OCI-LY7 (cell line): Measurements from ENCODE around the gene PGPEP1. TPM values are rescaled to one million over a fixed set of nuclear protein-coding genes. Genes with fewer than 3 reads are reported as not detected.

ENCODE experiments used
- BruUV-seq: library from RNA; stranded (reverse); fragments of 400-500 nt; replicated peaks from 2 replicates; lab custom pipeline; 2021; lab: Mats Ljungman, UMichigan
- CTCF ChIA-PET: fragments of 300-600 bp; sonication (Branson Sonifier 250); formaldehyde crosslinking; loops from one replicate; lab custom pipeline; 2022; ENCODE audit warnings: antibody characterized with exemption; ENCODE audit not compliant: unreplicated experiment; lab: Charles Lee
- POLR2A ChIA-PET: fragments of 300-600 bp; sonication (Branson Sonifier 250); formaldehyde crosslinking; loops from one replicate; lab custom pipeline; 2022; ENCODE audit warnings: antibody characterized with exemption; lab: Charles Lee
- DNase-seq: peaks from one replicate; pipeline ENCODE4 v3.0.0-alpha.2; 2015; ENCODE audit warnings: low spot score
- H2AFZ ChIP-seq: fragments of 200-600 bp; sonication (generic), shearing (Covaris generic); 2 replicates; pipeline ENCODE4 v1.6.1; 2014; ENCODE audit warnings: mild to moderate bottlenecking, antibody characterized with exemption, low read length, moderate library complexity
- H3K27ac ChIP-seq: fragments of 200-600 bp; sonication (generic); 2 replicates; pipeline ENCODE4 v1.5.1; 2014; ENCODE audit warnings: mixed run types, low read depth, mild to moderate bottlenecking, moderate library complexity, low read length, inconsistent platforms; ENCODE audit not compliant: poor library complexity, severe bottlenecking
- H3K36me3 ChIP-seq: fragments of 200-600 bp; sonication (generic); 2 replicates; pipeline ENCODE4 v1.6.1; 2014; ENCODE audit warnings: mild to moderate bottlenecking, antibody characterized with exemption, low read length, moderate library complexity, mixed read lengths; ENCODE audit not compliant: insufficient read depth
- H3K4me1 ChIP-seq: fragments of 200-600 bp; sonication (generic); 2 replicates; pipeline ENCODE4 v1.5.1; 2014; ENCODE audit warnings: mild to moderate bottlenecking, low read length; ENCODE audit not compliant: insufficient read depth, poor library complexity, severe bottlenecking
- H3K4me2 ChIP-seq: fragments of 200-600 bp; sonication (generic); 2 replicates; pipeline ENCODE4 v1.6.1; 2014; ENCODE audit warnings: mild to moderate bottlenecking, low read length
- H3K4me3 ChIP-seq: fragments of 200-600 bp; sonication (generic); 2 replicates; pipeline ENCODE4 v1.5.1; 2014; ENCODE audit warnings: mild to moderate bottlenecking, low read depth, low read length; ENCODE audit not compliant: poor library complexity, severe bottlenecking
- H3K79me2 ChIP-seq: fragments of 200-600 bp; sonication (generic); 2 replicates; pipeline ENCODE4 v1.6.1; 2016; ENCODE audit warnings: low read depth, mild to moderate bottlenecking, low read length, moderate library complexity, mixed read lengths; ENCODE audit not compliant: insufficient read depth
- H3K9me2 ChIP-seq: fragments of 200-600 bp; sonication (generic); 2 replicates; pipeline ENCODE4 v1.6.1; 2016; ENCODE audit warnings: mild to moderate bottlenecking, low read length, mixed read lengths; ENCODE audit not compliant: insufficient read depth
- H3K9me3 ChIP-seq: fragments of 200-600 bp; sonication (generic); 2 replicates; pipeline ENCODE4 v1.6.1; 2014; ENCODE audit warnings: mild to moderate bottlenecking, mixed run types, low read length, mixed read lengths
- H4K20me1 ChIP-seq: fragments of 200-600 bp; sonication (generic); 2 replicates; pipeline ENCODE4 v1.6.1; 2014; ENCODE audit warnings: mild to moderate bottlenecking, antibody characterized with exemption, low read length, moderate library complexity, mixed read lengths; ENCODE audit not compliant: insufficient read depth
- EZH2phosphoT487 ChIP-seq: fragments of 200-600 bp; sonication (generic); IDR thresholded peaks from 2 replicates; pipeline ENCODE4 v1.6.1; 2018; ENCODE audit warnings: low read depth, borderline replicate concordance, mild to moderate bottlenecking, mixed run types, antibody characterized with exemption, low read length, moderate library complexity, mixed read lengths
- intact Hi-C: fragments of 100-400 bp; cut with micrococcal nuclease; formaldehyde crosslinking; loops from one replicate; pipeline ENCODE4 v1.10.0; 2022; ENCODE audit not compliant: unreplicated experiment
- total RNA-seq, 2 experiments: library from RNA; depleted of rRNA in 1 of 2; stranded (reverse); fragments of >200 nt in 1 of 2; shearing (Covaris generic) in 1 of 2; gene quantifications; 2 replicates each; pipeline ENCODE4 v1.2.3, GENCODE V29; 2014 to 2022
- TF ChIP-seq, protein P1 (sequence below): fragments of 200-600 bp; sonication (generic); conservative IDR thresholded peaks from 2 replicates; pipeline ENCODE4 v1.5.1; 2014; ENCODE audit warnings: mild to moderate bottlenecking, antibody characterized with exemption, low read length, moderate library complexity, mixed read lengths

Gene PGPEP1
- total RNA-seq, 2 experiments from 2014 or later = 15.2 to 44.1 TPM

DNA sequence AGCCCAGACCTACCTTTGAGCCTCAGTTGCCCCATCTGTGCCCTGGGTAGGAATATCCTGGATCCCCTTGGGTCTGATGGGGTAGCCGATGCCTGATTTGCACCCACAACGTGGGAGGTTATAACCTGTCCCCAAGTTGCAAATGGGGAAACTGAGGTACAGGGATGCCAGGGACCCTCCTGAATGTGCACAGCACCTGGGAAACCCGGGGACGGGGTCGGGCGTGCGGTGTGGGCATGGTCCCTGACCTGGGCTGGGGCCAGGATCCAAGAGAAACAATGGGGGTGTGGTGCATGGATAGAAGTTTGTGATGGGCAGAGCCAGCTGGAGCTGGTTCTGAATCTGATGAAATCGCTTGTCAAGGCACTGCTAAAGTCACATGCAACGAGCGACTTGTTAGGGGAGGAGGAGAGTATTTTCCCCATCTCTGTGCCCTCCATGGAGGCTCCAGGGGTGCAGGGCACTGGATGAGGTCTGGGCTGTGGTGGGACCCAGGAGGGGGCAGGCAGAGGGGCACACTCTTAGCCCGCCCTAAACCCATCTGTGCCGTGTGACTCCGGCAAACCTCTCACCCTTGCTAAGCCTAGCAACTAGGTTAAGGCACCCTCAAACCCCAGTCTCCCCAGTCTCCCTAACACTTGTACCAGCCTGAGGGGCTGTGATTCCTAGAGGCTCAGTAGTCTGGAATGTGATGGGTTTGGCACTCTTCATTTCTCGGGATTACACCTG lies 46.3 kb downstream of the PGPEP1 start:
- intact Hi-C loops = no loop called here
- no peaks in the 10 kb centered on the region for H3K9me3 ChIP-seq
- no peaks in the 10 kb centered on the region for H3K36me3 ChIP-seq
- H3K4me3 ChIP-seq = no peak overlapping the region
- no peak overlapping the region for H3K4me2 ChIP-seq
- ChIA-PET CTCF (no interaction called here), POLR2A (no interaction called here)
- H3K79me2 ChIP-seq = no peaks in the 10 kb centered on the region
- no peak overlapping the region for H3K27ac ChIP-seq
- no TSS peak for BruUV-seq
- H3K4me1 ChIP-seq = peaks cover 9% of the 10 kb centered on the region
- DNase-seq = no peak
- H3K9me2 ChIP-seq = no peaks in the 10 kb centered on the region
- TF ChIP-seq, protein P1, sequence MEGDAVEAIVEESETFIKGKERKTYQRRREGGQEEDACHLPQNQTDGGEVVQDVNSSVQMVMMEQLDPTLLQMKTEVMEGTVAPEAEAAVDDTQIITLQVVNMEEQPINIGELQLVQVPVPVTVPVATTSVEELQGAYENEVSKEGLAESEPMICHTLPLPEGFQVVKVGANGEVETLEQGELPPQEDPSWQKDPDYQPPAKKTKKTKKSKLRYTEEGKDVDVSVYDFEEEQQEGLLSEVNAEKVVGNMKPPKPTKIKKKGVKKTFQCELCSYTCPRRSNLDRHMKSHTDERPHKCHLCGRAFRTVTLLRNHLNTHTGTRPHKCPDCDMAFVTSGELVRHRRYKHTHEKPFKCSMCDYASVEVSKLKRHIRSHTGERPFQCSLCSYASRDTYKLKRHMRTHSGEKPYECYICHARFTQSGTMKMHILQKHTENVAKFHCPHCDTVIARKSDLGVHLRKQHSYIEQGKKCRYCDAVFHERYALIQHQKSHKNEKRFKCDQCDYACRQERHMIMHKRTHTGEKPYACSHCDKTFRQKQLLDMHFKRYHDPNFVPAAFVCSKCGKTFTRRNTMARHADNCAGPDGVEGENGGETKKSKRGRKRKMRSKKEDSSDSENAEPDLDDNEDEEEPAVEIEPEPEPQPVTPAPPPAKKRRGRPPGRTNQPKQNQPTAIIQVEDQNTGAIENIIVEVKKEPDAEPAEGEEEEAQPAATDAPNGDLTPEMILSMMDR = no peak
- H2AFZ ChIP-seq = no peak overlapping the region
- no peaks in the 10 kb centered on the region for H4K20me1 ChIP-seq

- no peak for TF ChIP-seq EZH2phosphoT487
- TF ChIP-seq, protein P1 = peak; percentile 91
- no TSS peak for BruUV-seq
- peak; percentile 87 for DNase-seq
- intact Hi-C loops = loop anchor here (1.0 kb wide), 1 partner anchor 22 kb away; no protein-coding TSS in a partner anchor
- Histone ChIP-seq H3K9me3 (no peaks in the 10 kb centered on the region), H3K36me3 (no peaks in the 10 kb centered on the region), H3K4me1 (peaks cover 14% of the 10 kb centered on the region), H3K27ac (no peak overlapping the region), H2AFZ (peak overlapping the region; percentile 45; the same call in 1 of the 2 replicates), H3K4me3 (peak overlapping the region; percentile 53), H3K9me2 (no peaks in the 10 kb centered on the region), H3K79me2 (no peaks in the 10 kb centered on the region), H3K4me2 (peak overlapping the region; percentile 75), H4K20me1 (no peaks in the 10 kb centered on the region)
- POLR2A ChIA-PET = interaction anchor here (0.7 to 0.8 kb wide), 3 partner anchors 8 to 46 kb away, joined by 3 to 9 read pairs (median 3); no protein-coding TSS in a partner anchor
- CTCF ChIA-PET = interaction anchor here (0.6 to 1.5 kb wide), 9 partner anchors 9 to 296 kb away, joined by 3 to 8 read pairs (median 4); no protein-coding TSS in a partner anchor
Observed at GRCh38 chr19:18388100-18388959, 47.9 kb downstream of the PGPEP1 start.
